Sigmoid colon (tissue), 4 donors: Measurements from ENCODE around the gene LRRC8D.

Experiments used
- EP300 ChIP-seq, 4 donors: sonication (generic); formaldehyde crosslinking; IDR thresholded peaks; one replicate each; pipeline ENCODE4 v1.6.1; 2017; ENCODE audit warnings: antibody characterized with exemption in 4 of 4
- POLR2A ChIP-seq, 2 donors: fragments of 450-650 bp; IDR thresholded peaks; one replicate each; pipeline ENCODE4 v1.6.1; 2016; ENCODE audit warnings: antibody characterized with exemption in 2 of 2, mild to moderate bottlenecking in 2 of 2, moderate library complexity in 2 of 2
- POLR2AphosphoS5 ChIP-seq, 4 donors: sonication (generic); formaldehyde crosslinking; IDR thresholded peaks; one replicate each; pipeline ENCODE4 v1.6.1; 2017; ENCODE audit warnings: antibody characterized with exemption in 4 of 4
- TF ChIP-seq, protein P1 (sequence below), 4 experiments: fragments of 450-650 bp in 3 of 4; fragments of 200-600 bp in 1 of 4; IDR thresholded peaks; one replicate each; pipeline ENCODE4 v1.5.1; 2016 to 2019; ENCODE audit warnings: antibody characterized with exemption in 4 of 4, mild to moderate bottlenecking in 3 of 4, moderate library complexity in 2 of 4

GRCh38 chr1:89878256-89878655 lies 57.4 kb downstream of the LRRC8D start:
- TF ChIP-seq, protein P1, sequence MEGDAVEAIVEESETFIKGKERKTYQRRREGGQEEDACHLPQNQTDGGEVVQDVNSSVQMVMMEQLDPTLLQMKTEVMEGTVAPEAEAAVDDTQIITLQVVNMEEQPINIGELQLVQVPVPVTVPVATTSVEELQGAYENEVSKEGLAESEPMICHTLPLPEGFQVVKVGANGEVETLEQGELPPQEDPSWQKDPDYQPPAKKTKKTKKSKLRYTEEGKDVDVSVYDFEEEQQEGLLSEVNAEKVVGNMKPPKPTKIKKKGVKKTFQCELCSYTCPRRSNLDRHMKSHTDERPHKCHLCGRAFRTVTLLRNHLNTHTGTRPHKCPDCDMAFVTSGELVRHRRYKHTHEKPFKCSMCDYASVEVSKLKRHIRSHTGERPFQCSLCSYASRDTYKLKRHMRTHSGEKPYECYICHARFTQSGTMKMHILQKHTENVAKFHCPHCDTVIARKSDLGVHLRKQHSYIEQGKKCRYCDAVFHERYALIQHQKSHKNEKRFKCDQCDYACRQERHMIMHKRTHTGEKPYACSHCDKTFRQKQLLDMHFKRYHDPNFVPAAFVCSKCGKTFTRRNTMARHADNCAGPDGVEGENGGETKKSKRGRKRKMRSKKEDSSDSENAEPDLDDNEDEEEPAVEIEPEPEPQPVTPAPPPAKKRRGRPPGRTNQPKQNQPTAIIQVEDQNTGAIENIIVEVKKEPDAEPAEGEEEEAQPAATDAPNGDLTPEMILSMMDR (IDR thresholded peaks at IDR 0.05), result no peak
- no peak for TF ChIP-seq POLR2A (IDR thresholded peaks at IDR 0.05)
- TF ChIP-seq EP300 (IDR thresholded peaks at IDR 0.05), result no peak
- no peak for TF ChIP-seq POLR2AphosphoS5 (IDR thresholded peaks at IDR 0.05)
